Subcutaneous adipose tissue (tissue), 4 donors: ENCODE results near the gene CHST11. TPM values are rescaled to one million over a fixed set of nuclear protein-coding genes. Genes with fewer than 3 reads are reported as not detected.

ENCODE experiments used
- CTCF ChIP-seq: fragments of 450-650 bp; IDR thresholded peaks from one replicate; pipeline ENCODE4 v1.5.1; 2016; ENCODE audit warnings: low read depth, mild to moderate bottlenecking, control low read depth, antibody characterized with exemption, moderate library complexity
- total RNA-seq, 4 donors: library from RNA; depleted of rRNA; stranded (reverse); fragments of >200 nt; gene quantifications; one replicate each; pipeline ENCODE4 v1.1.0, GENCODE V29; 2016

CHST11 gene
- total RNA-seq, 4 donors from 2014 or later: 5.1 to 48.4 (median 9.3) TPM

GRCh38 chr12:104496336-104496735 is 39.6 kb downstream of the CHST11 start:
- TF ChIP-seq CTCF: no peak

GRCh38 chr12:104498211-104498801 is 41.6 kb downstream of the CHST11 start:
- TF ChIP-seq CTCF: no peak

GRCh38 chr12:104499668-104500332 is 43.1 kb downstream of the CHST11 start:
- no peak for TF ChIP-seq CTCF

- TF ChIP-seq CTCF: no peak
Measured at GRCh38 chr12:104501115-104501514, 44.4 kb downstream of the CHST11 start.

GRCh38 chr12:104501660-104502059 is 44.9 kb downstream of the CHST11 start:
- no peak for TF ChIP-seq CTCF

- no peak for TF ChIP-seq CTCF
Measured at GRCh38 chr12:104502217-104502616, 45.5 kb downstream of the CHST11 start.

- TF ChIP-seq CTCF: no peak
Measured at GRCh38 chr12:104502638-104503037, 45.9 kb downstream of the CHST11 start.
